HepG2 (cell line): ENCODE data around the gene B4GALT1. TPM values are rescaled to one million over a fixed set of nuclear protein-coding genes. Genes with fewer than 3 reads are reported as not detected.

Experiments
- DPF2 ChIP-seq: sonication (generic); formaldehyde crosslinking; IDR thresholded peaks from 2 replicates; pipeline ENCODE4 v1.4.0; 2020; ENCODE audit warnings: mild to moderate bottlenecking, low read depth, missing genetic modification reagents, borderline replicate concordance
- ERF ChIP-seq: IDR thresholded peaks from 2 replicates; pipeline ENCODE4 v1.6.1; 2018; ENCODE audit warnings: missing biosample characterization, missing genetic modification reagents
- ETV5 ChIP-seq: IDR thresholded peaks from 2 replicates; pipeline ENCODE4 v1.6.1; 2018; ENCODE audit warnings: missing biosample characterization, missing genetic modification reagents, inconsistent platforms, borderline replicate concordance
- MAFF ChIP-seq: IDR thresholded peaks from 2 replicates; pipeline ENCODE4 v1.6.1; 2011; ENCODE audit warnings: low read depth, low read length, improper control_type of control experiment
- SPEN ChIP-seq: sonication (generic); formaldehyde crosslinking; IDR thresholded peaks from 2 replicates; pipeline ENCODE4 v1.5.1; 2020; ENCODE audit warnings: low read depth, mild to moderate bottlenecking, missing genetic modification reagents
- THAP11 ChIP-seq: IDR thresholded peaks from 2 replicates; pipeline ENCODE4 v1.6.1; 2016; ENCODE audit warnings: missing biosample characterization, missing genetic modification reagents
- ZNF235 ChIP-seq: sonication (generic); formaldehyde crosslinking; IDR thresholded peaks from 2 replicates; pipeline ENCODE4 v1.8.1; 2023; ENCODE audit warnings: mild to moderate bottlenecking, missing genetic modification reagents, borderline replicate concordance
- polyA plus RNA-seq, 8 experiments: library from polyadenylated mRNA; depleted of rRNA in 3 of 8; stranded (reverse) in 7 of 8; unstranded in 1 of 8; fragments of >200 nt; fragmentation: Illumina TruSeq in 4 of 8; extraction: Trizol in 4 of 8; gene quantifications; 2 replicates each; pipeline versions ENCODE4 v1.2.1 to v1.2.3, GENCODE V29; 2011 to 2016; ENCODE audit warnings: low read depth in 4 of 8, missing spikeins in 1 of 8, mixed read lengths in 1 of 8; ENCODE audit not compliant: insufficient read depth in 1 of 8
- total RNA-seq, 5 experiments: library from RNA; depleted of rRNA; stranded (reverse); fragments of >200 nt; fragmentation: Illumina TruSeq; extraction: Trizol; gene quantifications; 2 replicates each; pipeline ENCODE4 v1.2.3, GENCODE V29; 2016; ENCODE audit warnings: low read depth in 1 of 5
- TF ChIP-seq, protein P1 (sequence below): sonication (generic); formaldehyde crosslinking; IDR thresholded peaks from 2 replicates; pipeline ENCODE4 v1.5.0; 2020; ENCODE audit warnings: missing genetic modification reagents
- TF ChIP-seq, protein P2 (sequence below): sonication (generic); formaldehyde crosslinking; IDR thresholded peaks from 2 replicates; pipeline ENCODE4 v1.4.0; 2020; ENCODE audit warnings: missing genetic modification reagents
- TF ChIP-seq, protein P3 (sequence below): sonication (generic); formaldehyde crosslinking; IDR thresholded peaks from 2 replicates; pipeline ENCODE4 v1.4.0; 2020; ENCODE audit warnings: missing genetic modification reagents
- TF ChIP-seq, protein P4 (sequence below): IDR thresholded peaks from 2 replicates; pipeline ENCODE4 v1.6.1; 2018; ENCODE audit warnings: missing genetic modification reagents, mild to moderate bottlenecking, missing compliant biosample characterization
- TF ChIP-seq, protein P5 (sequence below): IDR thresholded peaks from 2 replicates; pipeline ENCODE4 v1.6.1; 2018; ENCODE audit warnings: missing genetic modification reagents

B4GALT1 gene
- total and polyA plus RNA-seq, 2 of the 13 experiments (the other 11 are each of a cell fraction or from before 2014, with no cell fraction given): 15.7 to 33.5 TPM

DNA sequence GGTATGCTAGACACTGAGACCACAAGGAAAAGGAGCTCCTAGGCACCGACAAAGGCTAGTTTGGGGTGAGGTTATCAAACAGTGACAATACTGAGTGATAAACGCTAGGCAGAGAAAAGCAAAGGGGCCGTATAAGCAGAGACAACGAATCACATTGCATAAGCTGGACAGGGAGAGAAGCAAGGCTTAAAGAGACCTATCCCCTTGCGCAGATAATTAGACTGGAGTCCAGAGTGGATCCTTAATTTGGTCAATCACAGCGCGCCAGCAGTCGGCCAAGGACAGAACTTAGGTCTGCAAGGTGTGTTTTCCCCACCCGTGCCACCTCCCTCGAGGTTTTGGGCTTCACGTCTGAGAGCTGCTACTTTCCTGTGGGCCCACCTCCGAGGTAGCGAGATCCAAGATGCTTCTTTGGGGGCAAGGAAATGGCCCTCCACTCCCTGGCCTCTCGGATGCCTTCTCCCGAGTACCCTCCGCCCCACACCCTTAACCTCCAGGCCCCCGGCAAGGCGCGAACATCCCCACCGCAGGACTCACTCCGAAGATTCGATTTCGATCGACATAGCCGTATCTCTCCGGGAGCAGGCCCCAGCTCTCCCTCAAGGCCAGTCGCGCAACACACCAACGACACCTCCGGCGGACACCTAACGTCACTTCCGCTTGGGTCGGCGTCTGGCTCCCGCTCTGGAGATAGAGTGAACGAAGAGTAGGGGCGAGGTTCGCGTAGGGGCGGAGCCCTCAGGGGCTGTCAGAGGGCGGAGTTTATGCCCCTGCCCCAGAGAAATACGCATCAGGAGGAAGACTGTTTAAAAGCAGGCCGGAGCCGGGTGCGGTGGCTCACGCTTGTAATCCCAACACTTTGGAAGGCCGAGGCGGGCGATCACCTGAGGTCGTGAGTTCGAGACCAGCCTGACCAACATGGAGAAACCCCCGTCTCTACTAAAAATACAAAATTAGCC is 90.8 kb downstream of the B4GALT1 start, which contains the start of gene SMU1 (continued):
- TF ChIP-seq, protein P1, sequence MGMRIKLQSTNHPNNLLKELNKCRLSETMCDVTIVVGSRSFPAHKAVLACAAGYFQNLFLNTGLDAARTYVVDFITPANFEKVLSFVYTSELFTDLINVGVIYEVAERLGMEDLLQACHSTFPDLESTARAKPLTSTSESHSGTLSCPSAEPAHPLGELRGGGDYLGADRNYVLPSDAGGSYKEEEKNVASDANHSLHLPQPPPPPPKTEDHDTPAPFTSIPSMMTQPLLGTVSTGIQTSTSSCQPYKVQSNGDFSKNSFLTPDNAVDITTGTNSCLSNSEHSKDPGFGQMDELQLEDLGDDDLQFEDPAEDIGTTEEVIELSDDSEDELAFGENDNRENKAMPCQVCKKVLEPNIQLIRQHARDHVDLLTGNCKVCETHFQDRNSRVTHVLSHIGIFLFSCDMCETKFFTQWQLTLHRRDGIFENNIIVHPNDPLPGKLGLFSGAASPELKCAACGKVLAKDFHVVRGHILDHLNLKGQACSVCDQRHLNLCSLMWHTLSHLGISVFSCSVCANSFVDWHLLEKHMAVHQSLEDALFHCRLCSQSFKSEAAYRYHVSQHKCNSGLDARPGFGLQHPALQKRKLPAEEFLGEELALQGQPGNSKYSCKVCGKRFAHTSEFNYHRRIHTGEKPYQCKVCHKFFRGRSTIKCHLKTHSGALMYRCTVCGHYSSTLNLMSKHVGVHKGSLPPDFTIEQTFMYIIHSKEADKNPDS (CRISPR knock-in tag): no peak
- TF ChIP-seq ZNF235 (CRISPR knock-in tag): peak; percentile 52; the same call in 1 of the 2 replicates
- TF ChIP-seq MAFF: no peak
- TF ChIP-seq, protein P2, sequence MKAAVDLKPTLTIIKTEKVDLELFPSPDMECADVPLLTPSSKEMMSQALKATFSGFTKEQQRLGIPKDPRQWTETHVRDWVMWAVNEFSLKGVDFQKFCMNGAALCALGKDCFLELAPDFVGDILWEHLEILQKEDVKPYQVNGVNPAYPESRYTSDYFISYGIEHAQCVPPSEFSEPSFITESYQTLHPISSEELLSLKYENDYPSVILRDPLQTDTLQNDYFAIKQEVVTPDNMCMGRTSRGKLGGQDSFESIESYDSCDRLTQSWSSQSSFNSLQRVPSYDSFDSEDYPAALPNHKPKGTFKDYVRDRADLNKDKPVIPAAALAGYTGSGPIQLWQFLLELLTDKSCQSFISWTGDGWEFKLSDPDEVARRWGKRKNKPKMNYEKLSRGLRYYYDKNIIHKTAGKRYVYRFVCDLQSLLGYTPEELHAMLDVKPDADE: no peak
- TF ChIP-seq, protein P3, sequence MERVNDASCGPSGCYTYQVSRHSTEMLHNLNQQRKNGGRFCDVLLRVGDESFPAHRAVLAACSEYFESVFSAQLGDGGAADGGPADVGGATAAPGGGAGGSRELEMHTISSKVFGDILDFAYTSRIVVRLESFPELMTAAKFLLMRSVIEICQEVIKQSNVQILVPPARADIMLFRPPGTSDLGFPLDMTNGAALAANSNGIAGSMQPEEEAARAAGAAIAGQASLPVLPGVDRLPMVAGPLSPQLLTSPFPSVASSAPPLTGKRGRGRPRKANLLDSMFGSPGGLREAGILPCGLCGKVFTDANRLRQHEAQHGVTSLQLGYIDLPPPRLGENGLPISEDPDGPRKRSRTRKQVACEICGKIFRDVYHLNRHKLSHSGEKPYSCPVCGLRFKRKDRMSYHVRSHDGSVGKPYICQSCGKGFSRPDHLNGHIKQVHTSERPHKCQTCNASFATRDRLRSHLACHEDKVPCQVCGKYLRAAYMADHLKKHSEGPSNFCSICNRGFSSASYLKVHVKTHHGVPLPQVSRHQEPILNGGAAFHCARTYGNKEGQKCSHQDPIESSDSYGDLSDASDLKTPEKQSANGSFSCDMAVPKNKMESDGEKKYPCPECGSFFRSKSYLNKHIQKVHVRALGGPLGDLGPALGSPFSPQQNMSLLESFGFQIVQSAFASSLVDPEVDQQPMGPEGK (CRISPR knock-in tag): peak; percentile 43; the same call in 1 of the 2 replicates
- peak; percentile 92 for TF ChIP-seq THAP11 (CRISPR knock-in tag)
- peak; percentile 52; the same call in 1 of the 2 replicates for TF ChIP-seq ETV5 (CRISPR knock-in tag)
- peak; percentile 96 for TF ChIP-seq SPEN (CRISPR knock-in tag)
- no peak for TF ChIP-seq DPF2 (CRISPR knock-in tag)
- TF ChIP-seq, protein P4, sequence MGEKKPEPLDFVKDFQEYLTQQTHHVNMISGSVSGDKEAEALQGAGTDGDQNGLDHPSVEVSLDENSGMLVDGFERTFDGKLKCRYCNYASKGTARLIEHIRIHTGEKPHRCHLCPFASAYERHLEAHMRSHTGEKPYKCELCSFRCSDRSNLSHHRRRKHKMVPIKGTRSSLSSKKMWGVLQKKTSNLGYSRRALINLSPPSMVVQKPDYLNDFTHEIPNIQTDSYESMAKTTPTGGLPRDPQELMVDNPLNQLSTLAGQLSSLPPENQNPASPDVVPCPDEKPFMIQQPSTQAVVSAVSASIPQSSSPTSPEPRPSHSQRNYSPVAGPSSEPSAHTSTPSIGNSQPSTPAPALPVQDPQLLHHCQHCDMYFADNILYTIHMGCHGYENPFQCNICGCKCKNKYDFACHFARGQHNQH (CRISPR knock-in tag): peak; percentile 74
- TF ChIP-seq, protein P5, sequence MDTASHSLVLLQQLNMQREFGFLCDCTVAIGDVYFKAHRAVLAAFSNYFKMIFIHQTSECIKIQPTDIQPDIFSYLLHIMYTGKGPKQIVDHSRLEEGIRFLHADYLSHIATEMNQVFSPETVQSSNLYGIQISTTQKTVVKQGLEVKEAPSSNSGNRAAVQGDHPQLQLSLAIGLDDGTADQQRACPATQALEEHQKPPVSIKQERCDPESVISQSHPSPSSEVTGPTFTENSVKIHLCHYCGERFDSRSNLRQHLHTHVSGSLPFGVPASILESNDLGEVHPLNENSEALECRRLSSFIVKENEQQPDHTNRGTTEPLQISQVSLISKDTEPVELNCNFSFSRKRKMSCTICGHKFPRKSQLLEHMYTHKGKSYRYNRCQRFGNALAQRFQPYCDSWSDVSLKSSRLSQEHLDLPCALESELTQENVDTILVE (CRISPR knock-in tag): peak; percentile 78
- TF ChIP-seq ERF (CRISPR knock-in tag): peak; percentile 88
